ENCODE measurements around the gene CMKLR1.

CMKLR1 gene

DNA sequence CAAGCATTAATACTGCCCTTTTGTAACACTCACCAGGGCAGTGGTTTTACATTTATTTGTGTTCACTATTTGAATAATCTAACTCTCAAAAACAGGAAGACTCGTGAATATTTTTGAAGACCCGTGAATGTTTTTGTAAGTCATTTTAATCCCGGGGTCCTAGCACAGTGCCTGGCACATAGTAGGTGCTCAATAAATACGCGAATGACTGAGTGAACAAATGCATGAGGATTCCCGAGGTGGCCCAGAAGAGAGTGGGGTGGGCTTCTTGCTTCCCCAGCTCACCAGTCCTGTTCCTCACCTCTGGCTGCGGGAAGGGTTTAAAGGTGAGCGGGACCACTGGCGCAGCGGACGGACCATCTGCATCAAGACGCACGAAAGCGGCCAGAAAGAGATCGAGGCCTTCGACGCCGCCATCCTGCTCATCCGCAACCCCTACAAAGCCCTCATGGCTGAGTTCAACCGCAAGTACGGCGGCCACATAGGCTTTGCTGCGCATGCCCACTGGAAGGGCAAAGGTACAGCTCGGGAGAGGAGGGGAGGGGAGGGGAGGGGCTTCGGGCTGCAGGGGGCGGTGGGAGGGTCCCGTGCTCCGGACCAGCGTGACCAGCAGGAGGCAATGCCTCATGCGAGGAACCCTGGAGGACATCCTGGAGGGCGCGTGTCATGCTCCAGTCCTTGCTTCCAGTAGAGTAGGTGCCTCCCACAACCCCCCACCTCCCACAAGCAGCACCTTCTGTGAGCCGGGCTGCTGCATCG lies 98.9 kb downstream of the CMKLR1 start:
- Histone ChIP-seq H3K4me1 (peaks cover 14% of the 10 kb centered on the region), H3K36me3 (no peaks in the 10 kb centered on the region), H3K27me3 (no peaks in the 10 kb centered on the region), H3K4me3 (ENCODE audit: low read depth, low read length) (no peak overlapping the region), H3K9me3 (no peaks in the 10 kb centered on the region; the same call in 1 of the 2 replicates)
- DNase-seq, result no peak
- TF ChIP-seq, protein P1, sequence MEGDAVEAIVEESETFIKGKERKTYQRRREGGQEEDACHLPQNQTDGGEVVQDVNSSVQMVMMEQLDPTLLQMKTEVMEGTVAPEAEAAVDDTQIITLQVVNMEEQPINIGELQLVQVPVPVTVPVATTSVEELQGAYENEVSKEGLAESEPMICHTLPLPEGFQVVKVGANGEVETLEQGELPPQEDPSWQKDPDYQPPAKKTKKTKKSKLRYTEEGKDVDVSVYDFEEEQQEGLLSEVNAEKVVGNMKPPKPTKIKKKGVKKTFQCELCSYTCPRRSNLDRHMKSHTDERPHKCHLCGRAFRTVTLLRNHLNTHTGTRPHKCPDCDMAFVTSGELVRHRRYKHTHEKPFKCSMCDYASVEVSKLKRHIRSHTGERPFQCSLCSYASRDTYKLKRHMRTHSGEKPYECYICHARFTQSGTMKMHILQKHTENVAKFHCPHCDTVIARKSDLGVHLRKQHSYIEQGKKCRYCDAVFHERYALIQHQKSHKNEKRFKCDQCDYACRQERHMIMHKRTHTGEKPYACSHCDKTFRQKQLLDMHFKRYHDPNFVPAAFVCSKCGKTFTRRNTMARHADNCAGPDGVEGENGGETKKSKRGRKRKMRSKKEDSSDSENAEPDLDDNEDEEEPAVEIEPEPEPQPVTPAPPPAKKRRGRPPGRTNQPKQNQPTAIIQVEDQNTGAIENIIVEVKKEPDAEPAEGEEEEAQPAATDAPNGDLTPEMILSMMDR (IDR thresholded peaks at IDR 0.05; ENCODE audit: low read depth, low read length), result no peak

DNA sequence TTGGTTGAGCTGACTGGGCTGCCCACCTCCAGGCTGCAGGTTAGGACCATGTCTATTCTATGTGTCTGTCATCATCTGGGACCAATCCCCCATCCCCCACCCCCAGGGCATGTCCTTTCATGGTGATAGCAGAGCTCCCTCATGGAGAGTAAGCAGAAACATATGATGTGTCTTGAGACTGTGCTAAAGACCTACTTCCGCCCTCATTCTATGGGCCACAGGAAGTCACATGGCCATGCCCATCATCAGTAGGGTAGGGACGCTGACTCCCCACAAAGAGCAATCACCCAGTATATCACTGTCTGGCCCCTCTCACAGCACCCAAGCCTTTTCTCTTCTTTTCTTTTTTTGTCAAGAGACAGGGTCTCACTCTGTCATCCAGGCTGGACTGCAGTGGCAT lies 99.7 kb downstream of the CMKLR1 start:
- Histone ChIP-seq H3K27me3 (no peaks in the 10 kb centered on the region), H3K9me3 (no peaks in the 10 kb centered on the region; the same call in 1 of the 2 replicates), H3K4me1 (peaks cover 17% of the 10 kb centered on the region), H3K4me3 (ENCODE audit: low read depth, low read length) (no peak overlapping the region), H3K36me3 (no peaks in the 10 kb centered on the region)
- DNase-seq, result no peak
- TF ChIP-seq, protein P1 (IDR thresholded peaks at IDR 0.05; ENCODE audit: low read depth, low read length), result no peak

DNA sequence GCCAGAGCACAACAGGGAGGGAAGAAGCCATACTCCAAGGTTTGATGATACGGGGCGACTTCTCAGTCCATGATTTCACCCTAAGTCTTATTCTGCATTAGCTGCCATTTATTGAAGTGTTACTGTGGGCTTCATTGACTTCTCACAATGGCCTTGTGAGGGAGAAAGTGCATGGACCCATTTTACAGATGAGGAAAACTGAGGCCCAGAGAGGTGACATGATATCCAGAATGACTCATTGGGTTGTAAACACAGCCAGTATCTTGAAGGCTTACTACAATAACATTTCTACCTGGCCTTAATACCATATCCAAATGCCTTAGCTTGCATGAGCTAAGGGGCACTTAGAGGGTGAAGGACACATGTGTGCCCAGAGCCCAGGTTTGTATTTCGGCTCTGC lies 100.6 kb downstream of the CMKLR1 start:
- Histone ChIP-seq H3K27me3 (no peaks in the 10 kb centered on the region), H3K4me3 (ENCODE audit: low read depth, low read length) (no peak overlapping the region), H3K4me1 (peaks cover 17% of the 10 kb centered on the region), H3K9me3 (no peaks in the 10 kb centered on the region; the same call in 1 of the 2 replicates), H3K36me3 (no peaks in the 10 kb centered on the region)
- TF ChIP-seq, protein P1 (IDR thresholded peaks at IDR 0.05; ENCODE audit: low read depth, low read length), result no peak
- DNase-seq, result no peak
